SU-DHL-6 (cell line): Measurements from ENCODE around the gene TSPAN10.

ENCODE experiments used
- CTCF ChIP-seq: fragments of 200-600 bp; sonication (generic); IDR thresholded peaks from one replicate; pipeline ENCODE4 v1.5.1; 2017; ENCODE audit warnings: antibody characterized with exemption, mild to moderate bottlenecking, low read length, moderate library complexity; ENCODE audit not compliant: insufficient read depth, poor library complexity, severe bottlenecking
- EZH2phosphoT487 ChIP-seq: fragments of 200-600 bp; sonication (generic), shearing (Covaris generic); conservative IDR thresholded peaks from 2 replicates; pipeline ENCODE4 v1.6.1; 2018; ENCODE audit warnings: mild to moderate bottlenecking, antibody characterized with exemption, low read length, moderate library complexity, mixed read lengths

DNA sequence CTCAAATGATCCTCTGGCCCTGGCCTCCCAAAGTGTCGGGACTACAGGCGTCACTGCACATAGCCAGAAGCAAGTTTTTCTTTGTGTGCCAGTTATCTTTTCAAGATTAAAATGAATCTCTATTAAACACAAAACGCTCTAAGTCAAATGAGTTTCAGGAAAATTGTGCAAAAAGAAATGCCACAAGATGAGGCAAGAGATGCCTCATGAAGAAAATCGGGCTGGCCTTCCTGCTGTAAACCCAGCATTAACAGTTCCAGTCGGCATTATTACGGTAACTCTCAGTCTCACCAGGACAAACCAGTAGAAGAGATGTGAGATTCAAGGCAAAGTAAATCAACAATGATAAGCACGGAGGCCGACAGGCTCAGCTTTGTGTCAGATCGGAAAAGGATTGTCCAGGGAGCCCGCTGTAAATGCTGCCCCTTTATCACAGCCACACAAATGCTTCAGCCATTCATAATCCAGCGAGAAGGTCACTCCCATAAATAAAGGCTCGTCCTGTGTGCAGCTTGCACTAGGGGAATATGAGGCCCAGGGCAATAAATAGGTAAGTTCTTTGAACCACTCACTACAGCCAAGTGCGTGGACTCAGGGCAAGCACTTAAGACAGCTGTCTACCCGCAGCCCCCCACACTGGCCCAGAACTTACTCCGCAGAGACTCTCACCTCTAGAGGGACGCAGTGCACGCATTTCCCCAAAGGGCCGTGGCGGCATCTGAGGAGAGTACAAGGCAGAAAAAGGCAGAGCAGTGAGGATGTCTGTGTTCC lies 27.3 kb upstream of the TSPAN10 start:
- TF ChIP-seq CTCF (no peak), EZH2phosphoT487 (no peak)
